Activated naive CD4-positive, alpha-beta T cell treated with anti-CD3 and anti-CD28 coated beads, Interleukin-2, amount 10 ng/mL, durations not matched to agents 7 days and 5 days (primary cell): ENCODE results near the gene CTXN1.
"Not testable (repeated sequence)": the region's sequence is repeated elsewhere in the genome, so short reads cannot be mapped to it uniquely, and the experiment has no call there.

Experiments used
- CTCF ChIA-PET: fragments of 350-600 bp; sonication (Branson Sonifier 250); formaldehyde crosslinking; loops from one replicate; lab custom pipeline; 2021; ENCODE audit warnings: antibody characterized with exemption; lab: Charles Lee
- DNase-seq: peaks from one replicate; pipeline ENCODE4 v3.0.0-alpha.2; 2020
- H3K27ac Mint-ChIP-seq: one replicate; pipeline ENCODE4 v1.8.0; 2021; ENCODE audit warnings: mild to moderate bottlenecking, moderate library complexity, mixed read lengths
- H3K27me3 Mint-ChIP-seq: one replicate; pipeline ENCODE4 v1.8.0; 2021; ENCODE audit warnings: mild to moderate bottlenecking, mixed read lengths
- H3K36me3 Mint-ChIP-seq: one replicate; pipeline ENCODE4 v1.8.0; 2021; ENCODE audit warnings: mixed read lengths
- H3K4me1 Mint-ChIP-seq: one replicate; pipeline ENCODE4 v1.8.0; 2021; ENCODE audit warnings: mixed read lengths
- H3K4me3 Mint-ChIP-seq: one replicate; pipeline ENCODE4 v1.8.0; 2021; ENCODE audit warnings: mild to moderate bottlenecking, moderate library complexity, mixed read lengths
- H3K9me3 Mint-ChIP-seq: one replicate; pipeline ENCODE4 v1.8.0; 2021; ENCODE audit warnings: mixed read lengths

CTXN1 gene

GRCh38 chr19:7934766-7935165 lies 8.8 kb upstream of the CTXN1 start:
- H3K36me3 Mint-ChIP-seq: peaks cover 13% of the 10 kb centered on the region
- no peaks in the 10 kb centered on the region for H3K27me3 Mint-ChIP-seq
- no peak overlapping the region for H3K4me3 Mint-ChIP-seq
- no peak overlapping the region for H3K27ac Mint-ChIP-seq
- H3K4me1 Mint-ChIP-seq: peaks cover 3% of the 10 kb centered on the region
- CTCF ChIA-PET: interaction anchor here (1.8 kb wide), 1 partner anchor 9 kb away, joined by 7 read pairs; the partner anchor contains the start of gene TIMM44
- no peak for DNase-seq
- no peaks in the 10 kb centered on the region for H3K9me3 Mint-ChIP-seq

GRCh38 chr19:7933828-7934725 lies 8.1 kb upstream of the CTXN1 start:
- H3K27ac Mint-ChIP-seq: no peak overlapping the region
- peaks cover 3% of the 10 kb centered on the region for H3K4me1 Mint-ChIP-seq
- no peaks in the 10 kb centered on the region for H3K9me3 Mint-ChIP-seq
- CTCF ChIA-PET: interaction anchor here (1.8 kb wide), 1 partner anchor 10 kb away, joined by 7 read pairs; the partner anchor contains the start of gene TIMM44
- no peak for DNase-seq
- H3K4me3 Mint-ChIP-seq: no peak overlapping the region
- peaks cover 13% of the 10 kb centered on the region for H3K36me3 Mint-ChIP-seq
- H3K27me3 Mint-ChIP-seq: no peaks in the 10 kb centered on the region

GRCh38 chr19:7933411-7933810 lies 7.5 kb upstream of the CTXN1 start:
- Mint-ChIP-seq H3K4me1 (no peaks in the 10 kb centered on the region), H3K36me3 (peaks cover 10% of the 10 kb centered on the region), H3K4me3 (no peak overlapping the region), H3K27ac (no peak overlapping the region), H3K9me3 (no peaks in the 10 kb centered on the region), H3K27me3 (no peaks in the 10 kb centered on the region)
- CTCF ChIA-PET: no interaction called here
- DNase-seq: no peak

- CTCF ChIA-PET: no interaction called here
- H3K27me3 Mint-ChIP-seq: no peaks in the 10 kb centered on the region
- DNase-seq: no peak
- H3K4me1 Mint-ChIP-seq: no peaks in the 10 kb centered on the region
- H3K36me3 Mint-ChIP-seq: peaks cover 9% of the 10 kb centered on the region
- H3K4me3 Mint-ChIP-seq: no peak overlapping the region
- H3K9me3 Mint-ChIP-seq: no peaks in the 10 kb centered on the region
- H3K27ac Mint-ChIP-seq: no peak overlapping the region
Measured at GRCh38 chr19:7932930-7933300, 7.0 kb upstream of the CTXN1 start.

- Mint-ChIP-seq H3K4me3 (no peak overlapping the region), H3K4me1 (no peaks in the 10 kb centered on the region), H3K27ac (no peak overlapping the region), H3K27me3 (no peaks in the 10 kb centered on the region), H3K9me3 (no peaks in the 10 kb centered on the region), H3K36me3 (peaks cover 7% of the 10 kb centered on the region)
- CTCF ChIA-PET: no interaction called here
- no peak for DNase-seq
Measured at GRCh38 chr19:7932276-7932929, 6.5 kb upstream of the CTXN1 start.

- H3K4me3 Mint-ChIP-seq: no peak overlapping the region
- no peaks in the 10 kb centered on the region for H3K9me3 Mint-ChIP-seq
- H3K36me3 Mint-ChIP-seq: peaks cover 7% of the 10 kb centered on the region
- no peak overlapping the region for H3K27ac Mint-ChIP-seq
- H3K4me1 Mint-ChIP-seq: peaks cover 2% of the 10 kb centered on the region
- no peak for DNase-seq
- CTCF ChIA-PET: interaction anchor here (0.6 to 2.8 kb wide), 2 partner anchors 11 to 138 kb away, joined by 4 to 14 read pairs; partner anchors contain the start of gene TIMM44
- no peaks in the 10 kb centered on the region for H3K27me3 Mint-ChIP-seq
Measured at GRCh38 chr19:7931221-7932061, 5.5 kb upstream of the CTXN1 start.

- Mint-ChIP-seq H3K27me3 (no peaks in the 10 kb centered on the region), H3K36me3 (peaks cover 7% of the 10 kb centered on the region), H3K4me3 (no peak overlapping the region), H3K9me3 (no peaks in the 10 kb centered on the region), H3K27ac (peak overlapping the region; percentile 45), H3K4me1 (peaks cover 5% of the 10 kb centered on the region)
- CTCF ChIA-PET: interaction anchor here (0.6 to 2.8 kb wide), 3 partner anchors 12 to 534 kb away, joined by 4 to 14 read pairs (median 5); partner anchors contain the start of gene TIMM44
- DNase-seq: no peak
Measured at GRCh38 chr19:7930765-7931164, 4.8 kb upstream of the CTXN1 start.

GRCh38 chr19:7930030-7930429 lies 4.1 kb upstream of the CTXN1 start:
- not testable (repeated sequence) for H3K4me1 Mint-ChIP-seq, H3K4me3 Mint-ChIP-seq, H3K27ac Mint-ChIP-seq, H3K27me3 Mint-ChIP-seq, DNase-seq, H3K9me3 Mint-ChIP-seq, H3K36me3 Mint-ChIP-seq
- CTCF ChIA-PET: interaction anchor here (0.6 to 2.8 kb wide), 2 partner anchors 13 to 534 kb away, joined by 5 to 14 read pairs; partner anchors contain the start of gene TIMM44

- H3K9me3 Mint-ChIP-seq: no peaks in the 10 kb centered on the region
- peak overlapping the region; percentile 12 for H3K27ac Mint-ChIP-seq
- peaks cover 7% of the 10 kb centered on the region for H3K36me3 Mint-ChIP-seq
- CTCF ChIA-PET: interaction anchor here (0.8 to 2.8 kb wide), 9 partner anchors 9 to 140 kb away, joined by 3 to 14 read pairs (median 4); partner anchors contain the start of gene TIMM44
- no peaks in the 10 kb centered on the region for H3K27me3 Mint-ChIP-seq
- DNase-seq: peak; percentile 69
- peaks cover 10% of the 10 kb centered on the region for H3K4me1 Mint-ChIP-seq
- H3K4me3 Mint-ChIP-seq: no peak overlapping the region
Measured at GRCh38 chr19:7928741-7929701, 3.1 kb upstream of the CTXN1 start.

- Mint-ChIP-seq H3K9me3 (no peaks in the 10 kb centered on the region), H3K36me3 (peaks cover 4% of the 10 kb centered on the region), H3K4me3 (no peak overlapping the region), H3K27ac (no peak overlapping the region), H3K4me1 (peaks cover 10% of the 10 kb centered on the region), H3K27me3 (no peaks in the 10 kb centered on the region)
- no peak for DNase-seq
- CTCF ChIA-PET: interaction anchor here (0.8 to 2.8 kb wide), 6 partner anchors 14 to 140 kb away, joined by 3 to 14 read pairs (median 4); partner anchors contain the start of gene TIMM44
Measured at GRCh38 chr19:7928334-7928706, 2.4 kb upstream of the CTXN1 start.

- no peak overlapping the region for H3K27ac Mint-ChIP-seq
- H3K4me1 Mint-ChIP-seq: peaks cover 10% of the 10 kb centered on the region
- CTCF ChIA-PET: interaction anchor here (1.9 kb wide), 1 partner anchor 73 kb away, joined by 4 read pairs; no protein-coding TSS in a partner anchor
- H3K4me3 Mint-ChIP-seq: no peak overlapping the region
- H3K36me3 Mint-ChIP-seq: peaks cover 4% of the 10 kb centered on the region
- no peaks in the 10 kb centered on the region for H3K9me3 Mint-ChIP-seq
- no peak for DNase-seq
- H3K27me3 Mint-ChIP-seq: peaks cover 4% of the 10 kb centered on the region
Measured at GRCh38 chr19:7927605-7928333, 1.8 kb upstream of the CTXN1 start.
